ENCODE measurements around the gene ENHO.

DNA sequence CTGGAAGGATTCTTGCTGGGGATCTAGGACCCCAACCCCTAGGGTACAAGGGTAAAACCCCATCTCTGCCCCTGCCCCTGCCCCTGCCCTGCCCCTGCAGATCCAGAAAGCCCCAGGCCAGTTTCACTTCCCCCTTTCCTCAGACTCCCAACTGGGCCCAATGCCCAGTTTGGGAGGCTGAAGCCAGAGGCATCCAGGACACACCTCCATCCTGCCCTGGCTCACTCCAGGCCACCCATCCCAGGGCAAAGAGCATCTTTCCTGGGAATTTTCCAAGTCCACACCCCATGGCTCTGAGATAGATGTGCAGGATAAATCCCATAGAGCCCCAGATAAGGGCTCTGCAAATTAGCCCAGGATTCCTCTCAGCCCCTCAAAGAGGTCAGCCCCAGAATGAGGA, 49.3 kb upstream of the ENHO start:
- TF ChIP-seq, protein P1, sequence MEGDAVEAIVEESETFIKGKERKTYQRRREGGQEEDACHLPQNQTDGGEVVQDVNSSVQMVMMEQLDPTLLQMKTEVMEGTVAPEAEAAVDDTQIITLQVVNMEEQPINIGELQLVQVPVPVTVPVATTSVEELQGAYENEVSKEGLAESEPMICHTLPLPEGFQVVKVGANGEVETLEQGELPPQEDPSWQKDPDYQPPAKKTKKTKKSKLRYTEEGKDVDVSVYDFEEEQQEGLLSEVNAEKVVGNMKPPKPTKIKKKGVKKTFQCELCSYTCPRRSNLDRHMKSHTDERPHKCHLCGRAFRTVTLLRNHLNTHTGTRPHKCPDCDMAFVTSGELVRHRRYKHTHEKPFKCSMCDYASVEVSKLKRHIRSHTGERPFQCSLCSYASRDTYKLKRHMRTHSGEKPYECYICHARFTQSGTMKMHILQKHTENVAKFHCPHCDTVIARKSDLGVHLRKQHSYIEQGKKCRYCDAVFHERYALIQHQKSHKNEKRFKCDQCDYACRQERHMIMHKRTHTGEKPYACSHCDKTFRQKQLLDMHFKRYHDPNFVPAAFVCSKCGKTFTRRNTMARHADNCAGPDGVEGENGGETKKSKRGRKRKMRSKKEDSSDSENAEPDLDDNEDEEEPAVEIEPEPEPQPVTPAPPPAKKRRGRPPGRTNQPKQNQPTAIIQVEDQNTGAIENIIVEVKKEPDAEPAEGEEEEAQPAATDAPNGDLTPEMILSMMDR (IDR thresholded peaks at IDR 0.05; ENCODE audit: poor library complexity): no peak
- TF ChIP-seq EZH2 (IDR thresholded peaks at IDR 0.05; ENCODE audit: borderline replicate concordance): no peak
- TF ChIP-seq EZH2phosphoT487 (IDR thresholded peaks at IDR 0.05; ENCODE audit: low read depth, severe bottlenecking, unreplicated experiment): no peak
